BJ (cell line): Measurements from ENCODE around the gene MCTP1. TPM values are rescaled to one million over a fixed set of nuclear protein-coding genes. Genes with fewer than 3 reads are reported as not detected.

Source experiments
- CTCF ChIA-PET: fragments of 350-600 bp; formaldehyde crosslinking; extraction: SDS; loops from one replicate; lab custom pipeline; 2021; ENCODE audit warnings: antibody characterized with exemption, inconsistent platforms; lab: Yijun Ruan, JAX
- POLR2A ChIA-PET: fragments of 300-600 bp; sonication (Branson Sonifier 250); formaldehyde crosslinking; extraction: SDS; loops from one replicate; lab custom pipeline; 2021; ENCODE audit warnings: antibody characterized with exemption; lab: Charles Lee
- DNase-seq: peaks from one replicate; pipeline ENCODE4 v3.0.0-alpha.2; 2011; ENCODE audit warnings: low read depth
- H3K27me3 ChIP-seq: 2 replicates; pipeline ENCODE4 v1.6.0; 2011; ENCODE audit warnings: low read length; ENCODE audit not compliant: control insufficient read depth, insufficient read depth
- H3K36me3 ChIP-seq: 2 replicates; pipeline ENCODE4 v1.5.1; 2011; ENCODE audit warnings: low read length; ENCODE audit not compliant: control insufficient read depth, insufficient read depth
- H3K4me3 ChIP-seq: 2 replicates; pipeline ENCODE4 v1.5.1; 2011; ENCODE audit warnings: low read depth, mild to moderate bottlenecking, control low read depth, low read length
- CTCF ChIP-seq: IDR thresholded peaks from 2 replicates; pipeline ENCODE4 v1.5.1; 2011; ENCODE audit warnings: low read depth, mild to moderate bottlenecking, control low read depth, inconsistent platforms, low read length, moderate library complexity; ENCODE audit not compliant: insufficient read depth
- polyA minus RNA-seq: library from RNA; depleted of rRNA, polyadenylated mRNA; stranded (reverse); fragments of >200 nt; gene quantifications from 2 replicates; pipeline ENCODE4 v1.2.3, GENCODE V29; 2011; rRNA and poly(A)+ RNA removed
- polyA plus RNA-seq: library from polyadenylated mRNA; depleted of rRNA; stranded (reverse); fragments of >200 nt; gene quantifications from 2 replicates; pipeline ENCODE4 v1.2.3, GENCODE V29; 2011; rRNA removed

MCTP1 gene
- polyA plus RNA-seq (0.02 and 0.10 TPM in 2 replicates), polyA minus RNA-seq (not detected in 2 replicates)

- ChIA-PET POLR2A (no interaction called here), CTCF (interaction anchor here (0.6 to 1.7 kb wide), 4 partner anchors 11 to 101 kb away, joined by 3 to 4 read pairs (median 3); no protein-coding TSS in a partner anchor)
- DNase-seq = no peak
- TF ChIP-seq CTCF = no peak
- H3K27me3 ChIP-seq = peaks cover 28% of the 10 kb centered on the region
- no peaks in the 10 kb centered on the region for H3K36me3 ChIP-seq
- peak within 1 kb of the TSS; percentile 46 for H3K4me3 ChIP-seq
These were observed at the start of gene MCTP1 for GRCh38 chr5:95284572-95285408. MCTP1 (minus strand) TSS chr5:95285094.

- no peak for DNase-seq
- CTCF ChIA-PET = no interaction called here
- no peaks in the 10 kb centered on the region for H3K36me3 ChIP-seq
- H3K4me3 ChIP-seq = no peak overlapping the region
- no peaks in the 10 kb centered on the region for H3K27me3 ChIP-seq
- POLR2A ChIA-PET = no interaction called here
- no peak for TF ChIP-seq CTCF
These were observed 47.3 kb upstream of the MCTP1 start for GRCh38 chr5:95332158-95332557.

- H3K27me3 ChIP-seq = no peaks in the 10 kb centered on the region
- H3K36me3 ChIP-seq = no peaks in the 10 kb centered on the region
- POLR2A ChIA-PET = no interaction called here
- DNase-seq = no peak
- no peak for TF ChIP-seq CTCF
- CTCF ChIA-PET = no interaction called here
- H3K4me3 ChIP-seq = no peak overlapping the region
These were observed 46.5 kb upstream of the MCTP1 start for GRCh38 chr5:95331358-95331757.

- no peaks in the 10 kb centered on the region for H3K36me3 ChIP-seq
- H3K4me3 ChIP-seq = no peak overlapping the region
- ChIA-PET CTCF (no interaction called here), POLR2A (no interaction called here)
- no peak for DNase-seq
- TF ChIP-seq CTCF = no peak
- H3K27me3 ChIP-seq = no peaks in the 10 kb centered on the region
These were observed 42.3 kb upstream of the MCTP1 start for GRCh38 chr5:95327211-95327610.

GRCh38 chr5:95317687-95318086 lies 32.8 kb upstream of the MCTP1 start:
- CTCF ChIA-PET = no interaction called here
- DNase-seq = no peak
- TF ChIP-seq CTCF = no peak
- no peak overlapping the region for H3K4me3 ChIP-seq
- H3K36me3 ChIP-seq = no peaks in the 10 kb centered on the region
- H3K27me3 ChIP-seq = no peaks in the 10 kb centered on the region
- POLR2A ChIA-PET = no interaction called here
